Hematopoietic multipotent progenitor cell treated with erythropoietin and hydrocortisone succinate and interleukin-3 and kit ligand, for 6 days (in vitro differentiated cells): ENCODE results near the gene SERPING1.
"Not testable (repeated sequence)": the region's sequence is repeated elsewhere in the genome, so short reads cannot be mapped to it uniquely, and the experiment has no call there.

Experiments
- DNase-seq: peaks from one replicate; pipeline ENCODE4 v3.0.0-alpha.2; 2015

Gene SERPING1

DNA sequence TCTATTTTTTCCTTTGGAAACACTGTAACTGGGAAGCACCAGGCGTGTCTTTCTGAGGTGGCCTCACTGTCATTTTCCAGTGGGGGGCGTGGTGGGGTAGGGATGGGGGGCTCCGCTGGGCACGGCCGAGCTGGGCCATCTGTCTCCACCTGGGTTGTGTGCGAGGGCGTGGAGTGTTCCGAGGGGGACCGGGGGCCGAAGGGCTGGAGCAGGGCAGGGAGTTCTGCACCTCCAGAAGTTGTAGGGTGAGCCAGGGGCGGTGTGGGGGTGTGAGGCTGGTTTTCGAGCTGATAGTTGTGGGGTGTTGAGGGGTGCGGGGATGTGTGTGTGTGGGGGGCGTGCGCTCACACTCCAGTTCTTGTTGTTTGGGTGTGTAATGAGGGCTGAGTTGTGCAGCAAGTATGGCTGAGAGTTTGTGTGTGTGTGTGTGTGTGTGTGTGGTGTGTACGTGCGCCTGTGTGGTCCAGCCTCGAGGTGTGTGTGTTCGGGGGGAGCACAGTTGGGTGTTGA, 41.4 kb downstream of the SERPING1 start:
- peak; percentile 34 for DNase-seq

DNA sequence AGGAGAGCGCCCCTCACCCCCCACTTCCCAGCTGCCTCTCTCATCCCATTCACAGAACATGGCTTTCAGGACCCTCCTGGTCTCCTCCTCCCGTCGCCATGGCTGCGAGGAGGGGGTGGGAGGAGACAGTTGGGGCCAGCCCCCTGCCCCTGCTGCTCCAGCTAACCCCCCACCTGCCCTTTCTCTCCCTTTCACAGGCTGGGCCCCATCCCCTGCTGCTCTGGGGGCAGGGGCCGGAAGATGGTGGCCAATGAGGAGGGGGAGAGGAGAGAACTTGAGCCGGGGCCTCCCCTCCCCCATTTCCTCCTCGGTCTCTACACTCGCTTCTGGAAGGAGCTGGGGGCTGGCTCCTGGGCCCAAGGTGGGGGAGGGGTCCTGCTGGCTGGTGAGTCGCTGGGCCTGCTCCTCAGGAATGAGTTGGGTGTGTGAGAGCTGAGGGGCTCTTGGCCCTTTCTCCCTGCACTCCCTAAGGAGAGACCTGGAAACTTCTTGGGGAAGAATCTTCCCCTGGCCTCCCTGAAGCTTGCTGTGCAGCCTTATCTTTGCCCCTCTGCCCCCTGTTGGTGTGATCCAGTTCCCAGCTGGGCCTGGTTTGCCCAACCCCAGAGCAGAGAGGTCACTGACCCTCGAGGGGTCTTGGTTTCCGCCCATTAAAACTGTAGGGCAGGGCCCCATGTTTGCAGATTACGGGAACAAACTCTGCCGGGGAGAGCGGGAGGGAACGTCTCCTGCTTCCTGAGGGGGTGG, 42.0 kb downstream of the SERPING1 start:
- DNase-seq: peak; percentile 42

DNA sequence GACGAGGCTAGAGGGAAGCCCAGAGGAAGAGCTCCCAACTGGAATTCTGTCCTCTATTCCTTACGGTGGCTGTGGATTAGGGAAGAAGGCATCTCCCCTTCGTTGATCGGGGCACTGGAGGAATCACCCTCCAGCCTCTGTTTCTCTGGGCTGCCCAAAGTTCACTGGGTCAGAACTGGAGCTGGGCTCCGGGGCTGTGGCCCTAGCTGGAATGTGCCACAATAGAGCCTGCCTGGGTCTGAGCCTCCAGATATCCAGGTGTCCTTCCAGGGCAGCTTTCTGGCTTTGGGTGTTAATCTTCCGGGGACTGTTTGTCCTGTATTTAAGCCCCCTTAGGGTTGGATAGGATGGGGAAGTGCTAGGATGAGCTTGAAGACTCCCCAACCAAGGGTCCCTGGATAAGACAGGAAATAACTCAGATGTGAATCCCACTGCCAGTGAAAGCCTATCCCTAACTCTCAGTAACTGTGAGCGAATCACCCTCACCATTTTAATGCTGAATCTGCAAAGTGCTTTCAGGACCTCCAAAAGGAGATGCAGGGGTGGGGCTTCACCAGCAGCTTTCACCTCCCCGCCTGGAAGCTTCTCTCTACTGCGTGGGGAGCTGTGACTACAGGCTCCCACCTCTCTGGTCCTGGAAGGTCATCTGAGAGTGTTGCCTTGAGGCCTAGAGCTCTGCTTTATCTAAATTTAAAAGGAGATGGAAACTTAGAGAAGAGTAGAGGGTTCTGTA, 42.7 kb downstream of the SERPING1 start:
- DNase-seq: no peak

DNA sequence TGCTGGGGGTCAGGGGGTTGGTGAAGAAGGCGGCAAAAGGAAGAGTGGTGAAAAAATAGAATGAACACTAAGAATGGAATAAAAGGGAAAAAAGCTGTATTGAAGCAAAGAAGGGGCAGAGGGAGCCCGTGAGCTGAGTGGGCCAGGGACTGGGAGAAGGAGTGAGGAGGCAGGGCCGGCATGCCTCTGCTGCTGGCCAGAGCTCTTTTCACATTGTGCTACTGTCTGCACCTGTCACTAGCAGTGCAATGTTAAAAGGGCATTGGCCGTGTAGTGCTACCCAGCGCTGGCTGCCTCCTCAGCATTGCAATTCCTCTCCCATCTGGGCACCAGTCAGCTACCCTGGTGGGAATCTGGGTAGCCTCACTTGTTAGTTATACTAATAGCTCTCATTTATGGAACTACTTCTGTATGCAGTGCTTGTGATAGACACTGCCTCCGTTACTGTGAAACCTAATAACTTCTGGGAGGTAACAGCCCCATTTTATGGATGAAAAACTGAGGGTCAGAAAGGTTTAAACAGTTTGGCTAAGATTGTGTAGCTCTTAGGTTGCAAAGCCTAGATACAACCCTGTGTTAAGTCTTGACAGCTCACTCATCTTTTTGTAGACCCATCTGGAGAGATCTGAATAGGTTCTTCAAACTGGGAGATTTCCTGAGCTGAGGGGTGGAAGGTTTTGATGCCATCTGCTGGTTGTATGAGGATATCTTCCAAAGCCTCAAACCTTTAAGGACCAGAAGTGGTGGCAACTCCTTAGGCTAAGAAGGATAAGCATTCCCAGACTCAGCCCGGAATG, 43.7 kb downstream of the SERPING1 start:
- peak; percentile 88 for DNase-seq

DNA sequence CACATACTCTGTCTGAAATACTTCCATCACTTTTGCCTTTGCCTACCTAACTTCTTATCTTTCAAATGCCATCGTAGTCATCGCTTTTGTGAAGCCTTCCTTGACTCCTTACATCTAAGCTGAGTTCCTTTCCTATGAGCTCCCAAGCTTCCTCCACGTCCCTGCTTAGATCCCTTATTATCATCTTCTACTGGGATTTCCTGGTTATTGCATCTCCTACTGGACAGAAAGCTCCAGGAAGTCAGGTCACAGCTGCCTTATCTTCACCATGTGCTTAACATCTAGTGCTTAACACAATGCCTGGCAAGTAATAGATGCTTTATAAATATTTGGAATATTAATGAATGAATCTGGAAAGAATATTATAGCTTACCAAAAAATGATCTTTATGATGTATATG, 46.3 kb downstream of the SERPING1 start:
- no peak for DNase-seq

DNA sequence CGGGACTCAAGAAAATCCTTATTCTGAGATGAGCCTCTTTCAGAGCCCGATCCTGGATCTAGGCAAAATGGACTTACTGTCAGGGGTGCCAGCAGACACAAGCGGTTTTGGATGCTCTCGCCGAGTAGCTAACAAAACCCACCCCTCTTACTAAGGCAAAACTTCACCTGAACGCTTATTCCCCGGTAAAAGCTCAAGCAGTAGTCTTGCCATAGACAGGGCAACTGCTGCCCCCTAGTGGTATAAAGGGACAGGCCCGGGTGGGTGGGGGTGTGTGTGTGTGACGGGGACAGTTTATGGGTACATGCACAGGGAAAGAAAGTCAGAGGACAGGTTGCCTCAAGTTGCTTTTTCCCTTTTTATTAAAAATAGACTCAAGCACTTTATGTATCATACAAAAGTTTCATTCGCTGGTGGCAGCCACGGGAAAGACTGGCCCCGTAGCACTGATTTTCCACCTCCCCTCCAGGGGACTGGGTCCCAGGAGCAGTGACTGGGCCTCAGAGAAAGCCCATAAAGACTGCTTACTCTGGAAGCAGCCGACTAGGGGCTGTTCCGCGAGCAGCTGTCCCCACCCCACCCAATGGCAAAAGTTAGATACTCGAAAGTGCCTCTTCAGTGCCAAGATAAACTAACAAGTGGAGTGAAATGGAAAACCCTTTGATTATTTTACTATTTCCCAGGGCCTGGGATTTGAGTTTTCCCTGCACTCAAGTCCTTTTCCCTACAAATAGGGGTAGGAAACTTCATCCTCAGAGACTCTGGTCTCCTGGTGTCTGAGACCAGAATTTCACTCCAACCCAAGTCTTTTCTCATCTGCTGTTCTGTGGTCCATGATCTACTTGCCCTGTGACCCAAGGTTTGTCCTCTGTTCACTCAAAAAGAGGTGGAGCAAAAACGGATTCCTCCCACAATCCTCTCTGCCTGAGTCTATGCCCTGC, 47.5 kb downstream of the SERPING1 start:
- peak; percentile 94 for DNase-seq

DNA sequence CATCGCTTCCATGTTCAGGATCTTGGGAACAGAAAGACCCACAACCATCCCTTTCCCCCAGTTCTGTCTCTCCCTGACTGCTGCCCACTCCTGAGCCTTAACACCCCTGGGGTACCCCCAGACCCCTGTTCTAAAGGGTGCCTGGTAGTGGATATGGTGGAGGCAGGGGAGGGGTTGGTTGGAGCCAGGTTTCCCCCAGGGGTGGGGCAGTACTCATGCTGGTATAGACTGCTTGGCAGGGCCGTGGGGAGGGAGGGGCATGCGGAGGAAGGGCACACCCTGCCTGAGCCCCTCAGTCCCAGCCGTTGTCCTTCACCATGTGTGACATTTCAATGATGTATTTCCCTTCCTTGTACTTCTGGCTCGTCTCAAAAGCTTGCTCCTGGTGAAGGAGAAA, 48.2 kb downstream of the SERPING1 start:
- DNase-seq: peak; percentile 57

DNA sequence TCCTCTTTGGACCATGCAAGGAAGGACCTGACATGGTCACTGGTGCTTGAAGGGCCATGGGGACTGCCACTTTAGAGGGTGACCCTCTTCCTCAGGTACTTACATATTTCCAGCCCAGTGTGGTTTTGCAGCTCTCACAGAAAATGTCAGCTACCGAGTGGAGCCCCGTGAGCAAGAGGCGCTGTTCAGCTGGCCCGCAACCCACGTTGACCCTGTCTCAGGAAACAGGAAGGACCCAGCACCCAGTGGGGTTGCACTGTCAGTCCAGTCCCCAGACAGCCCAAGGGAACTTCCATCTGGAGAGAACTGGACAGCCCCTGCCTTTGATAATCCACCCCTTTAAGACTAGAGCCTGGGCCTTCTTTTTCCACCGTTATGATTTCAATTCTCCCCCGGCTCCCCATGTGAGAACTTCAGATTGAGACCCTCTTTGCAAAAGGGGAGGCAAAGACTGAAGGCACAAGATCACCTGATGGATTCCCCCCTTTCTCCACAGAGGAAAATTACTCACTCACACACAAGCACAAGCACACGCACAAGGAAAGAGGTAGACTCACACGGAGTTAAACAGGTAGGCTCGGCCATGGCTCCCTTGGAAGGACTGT, 48.8 kb downstream of the SERPING1 start:
- DNase-seq: peak; percentile 22

DNA sequence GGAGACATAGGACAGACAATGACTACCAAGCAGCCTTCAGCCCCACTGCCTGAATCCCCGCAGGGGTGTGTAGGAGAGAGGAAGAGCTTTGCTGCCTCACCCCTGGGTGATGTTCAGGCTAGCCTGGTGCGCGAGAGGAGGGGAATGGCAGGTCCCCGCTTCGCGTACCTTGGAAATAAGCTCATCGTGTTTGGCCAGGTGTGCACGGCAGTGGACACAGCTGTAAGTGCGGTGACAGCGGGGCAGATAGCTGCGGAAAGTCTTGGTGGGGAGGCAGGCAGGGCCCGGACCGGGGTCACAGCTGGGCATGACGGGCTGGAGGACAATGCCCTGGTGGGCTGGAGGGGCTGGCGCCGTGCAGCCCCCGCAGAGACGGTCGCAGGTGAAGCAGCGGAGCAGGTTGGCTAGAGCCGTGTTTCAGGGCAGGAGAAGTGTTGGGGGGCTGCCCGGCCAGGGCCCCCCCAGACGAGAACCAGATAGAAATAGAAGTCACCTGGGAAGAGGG, 49.4 kb downstream of the SERPING1 start:
- peak; percentile 56 for DNase-seq

DNA sequence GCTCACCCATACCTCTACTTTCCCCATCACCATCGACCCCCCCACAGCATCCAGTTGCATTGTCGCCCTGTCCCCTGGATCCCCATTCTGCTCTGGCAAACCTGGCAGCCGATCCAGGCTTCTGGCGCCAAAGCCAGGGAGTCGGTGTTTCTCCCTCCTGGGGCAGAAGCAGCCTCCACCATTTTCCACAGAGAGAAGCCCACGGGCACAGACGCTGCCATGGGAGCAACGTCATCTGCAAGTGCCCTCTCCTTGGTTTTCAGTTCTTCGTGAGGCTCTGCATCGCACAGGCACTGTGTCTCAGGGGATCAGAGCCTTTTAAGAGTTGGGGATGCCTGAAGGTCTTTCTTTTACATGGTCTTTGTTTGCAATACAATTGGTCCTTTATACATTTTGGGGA, 49.9 kb downstream of the SERPING1 start:
- DNase-seq: peak; percentile 30

DNA sequence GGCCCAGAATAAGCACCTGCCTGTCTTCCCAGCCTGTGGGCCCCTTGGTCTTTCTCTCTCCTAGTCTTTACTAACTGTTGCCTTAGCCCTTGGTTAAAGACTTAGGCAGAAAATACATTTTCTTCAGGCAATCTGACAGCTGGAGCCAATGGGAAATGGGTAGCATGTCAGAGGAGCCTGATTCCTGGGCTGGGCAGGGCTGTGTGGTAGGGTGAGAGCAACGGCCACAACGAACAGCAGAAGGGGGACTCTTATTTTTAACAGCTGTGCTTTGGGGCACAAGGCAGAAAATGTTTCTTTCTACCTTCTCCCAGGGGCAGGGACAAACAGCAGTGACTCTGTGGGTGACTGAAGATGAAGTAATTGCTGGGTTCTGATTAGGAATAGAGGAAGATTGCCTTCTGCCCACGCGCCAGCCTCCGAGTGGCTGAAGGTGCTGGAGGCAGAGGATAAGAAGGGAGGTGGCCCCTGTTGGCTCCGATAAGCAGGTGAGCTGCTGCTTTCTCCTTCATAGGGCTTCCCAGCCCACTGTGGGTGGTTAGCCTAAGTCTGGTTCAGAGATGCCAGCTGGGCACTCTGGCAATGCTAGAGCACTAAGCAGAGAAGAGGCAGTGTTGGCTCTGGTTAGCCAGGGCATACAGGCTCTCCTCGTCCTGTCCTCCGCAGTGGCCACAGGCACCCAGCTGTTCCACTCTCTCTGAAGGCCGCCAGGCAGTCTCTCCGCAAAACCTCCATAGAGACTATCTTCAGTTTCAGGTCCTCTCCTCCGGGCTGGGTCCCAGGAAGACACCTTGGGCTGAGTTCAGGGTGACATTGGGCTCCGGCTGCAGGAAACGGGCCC, 50.7 kb downstream of the SERPING1 start:
- peak; percentile 98 for DNase-seq

DNA sequence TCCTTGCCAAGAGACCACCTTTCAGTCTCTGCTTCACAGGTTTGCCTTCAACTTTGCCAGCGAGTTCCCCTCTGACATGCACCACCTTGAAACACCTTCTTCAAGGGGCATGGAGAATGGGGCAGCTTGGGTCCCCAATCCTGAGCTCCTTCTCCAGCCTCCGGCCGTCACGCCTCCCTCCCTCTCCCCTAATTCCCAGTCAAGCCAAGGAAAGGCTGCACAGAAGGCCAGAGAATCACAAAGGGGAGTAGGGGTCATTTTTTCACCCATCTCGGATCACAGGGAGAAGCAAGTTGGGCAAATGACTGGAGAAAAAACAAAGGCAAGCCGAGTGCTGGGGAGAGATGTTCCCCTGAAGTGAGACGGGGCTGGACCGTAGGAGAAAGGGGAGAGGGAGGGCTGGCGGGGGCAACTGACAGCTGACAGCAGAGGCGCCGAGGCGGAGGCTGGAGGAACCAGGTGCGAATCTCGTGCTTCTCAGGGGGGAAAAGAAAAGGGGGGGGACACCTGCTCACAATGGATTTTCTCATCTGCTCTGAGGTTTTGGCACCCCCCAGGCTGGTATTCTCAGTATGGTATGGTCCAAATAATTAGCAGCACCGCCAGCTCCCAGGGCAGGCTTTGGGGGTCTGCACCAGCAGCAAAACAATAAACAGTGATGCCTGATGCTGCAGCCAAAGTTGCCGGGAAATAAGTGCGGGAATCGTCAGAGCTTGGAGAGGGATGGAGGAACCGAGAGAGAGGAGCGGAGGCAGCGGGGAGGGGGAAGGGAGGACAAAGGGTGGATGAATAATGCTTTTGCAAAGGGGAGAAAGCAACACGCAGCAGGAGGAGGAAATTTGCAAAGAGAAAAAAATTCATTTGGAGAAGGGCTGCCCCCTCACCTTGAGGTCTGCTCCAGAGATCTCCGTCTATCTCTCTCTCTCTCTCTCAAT, 51.6 kb downstream of the SERPING1 start:
- DNase-seq: peak; percentile 47

DNA sequence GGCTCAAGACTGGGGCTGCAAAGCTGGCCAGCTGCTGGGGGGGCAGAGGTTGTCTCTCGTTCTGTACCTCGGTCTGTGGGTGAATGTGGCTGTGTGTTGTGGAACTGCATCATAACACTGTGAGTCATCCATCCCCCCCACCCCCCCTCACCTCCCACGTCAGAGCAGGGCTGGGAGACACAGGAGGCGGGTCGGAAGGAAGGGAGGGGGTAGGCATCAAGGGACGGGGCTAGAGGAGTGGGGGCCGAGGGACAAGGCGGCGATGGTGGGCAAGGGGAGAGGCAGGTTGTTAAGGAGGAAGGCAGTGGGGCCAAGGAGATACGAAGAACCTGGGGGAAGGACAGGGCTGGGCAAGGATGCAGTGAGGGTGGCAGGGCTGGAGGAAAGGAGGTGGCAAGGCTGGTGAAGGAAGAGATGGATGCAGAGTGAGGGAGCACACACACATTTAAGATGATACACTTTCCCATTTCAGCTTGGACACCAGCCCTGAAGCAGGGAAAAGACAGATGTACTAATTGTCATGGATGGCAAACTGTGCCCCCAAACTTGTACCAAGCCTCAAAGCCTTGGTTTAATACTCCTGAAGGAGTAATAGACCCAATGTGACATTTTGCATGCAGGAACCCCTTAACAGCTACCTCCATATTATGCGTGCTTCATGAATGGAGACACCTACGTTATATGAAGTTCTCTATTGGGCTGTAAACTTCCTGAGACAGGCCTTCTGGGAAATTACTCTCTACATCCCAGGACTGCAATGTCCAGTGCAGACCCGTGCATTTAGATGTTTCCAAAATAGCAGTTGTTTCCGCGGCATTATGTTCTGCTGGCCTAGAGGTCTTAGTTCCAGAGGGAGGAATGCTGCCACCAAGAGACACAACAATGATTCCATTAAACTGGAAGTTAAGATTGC, 52.6 kb downstream of the SERPING1 start, which contains the start of gene YPEL4:
YPEL4 (minus strand) TSS at position 87 of the 913 bp plus-strand sequence. CDS start 2,805 bp downstream, outside the sequence.
- peak; percentile 84 for DNase-seq

DNA sequence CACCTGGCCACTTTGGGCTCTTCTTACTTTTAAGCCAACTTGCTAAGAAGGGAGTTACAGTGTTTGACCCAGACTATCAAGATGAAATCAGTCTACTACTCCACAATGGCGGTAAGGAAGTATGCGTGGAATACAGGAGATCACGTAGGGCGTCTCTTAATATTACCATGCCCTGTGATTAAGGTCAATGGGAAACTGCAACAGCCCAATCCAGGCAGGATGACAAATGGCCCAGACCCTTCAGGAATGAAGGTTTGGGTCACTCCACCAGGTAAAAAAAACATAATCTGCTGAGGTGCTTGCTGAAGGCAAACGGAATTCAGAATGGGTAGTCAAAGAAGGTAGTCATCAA, 53.2 kb downstream of the SERPING1 start:
- no peak for DNase-seq

DNA sequence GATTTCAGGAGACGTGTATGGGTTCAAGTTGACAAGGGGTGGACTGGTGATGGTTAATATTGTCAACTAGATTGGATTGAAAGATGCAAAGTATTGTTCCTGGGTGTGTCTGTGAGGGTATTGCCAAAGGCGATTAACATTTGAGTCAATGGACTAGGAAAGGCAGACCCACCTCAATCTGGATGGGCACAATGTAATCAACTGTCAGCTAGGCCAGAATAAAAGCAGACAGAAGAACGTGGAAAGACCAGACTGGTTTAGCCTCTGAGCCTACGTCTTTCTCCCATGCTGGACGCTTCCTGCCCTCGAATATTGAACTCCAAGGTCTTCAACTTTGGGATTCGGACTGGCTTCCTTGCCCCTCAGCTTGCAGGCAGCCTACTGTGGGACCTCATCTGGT, 53.9 kb downstream of the SERPING1 start:
- no peak for DNase-seq

DNA sequence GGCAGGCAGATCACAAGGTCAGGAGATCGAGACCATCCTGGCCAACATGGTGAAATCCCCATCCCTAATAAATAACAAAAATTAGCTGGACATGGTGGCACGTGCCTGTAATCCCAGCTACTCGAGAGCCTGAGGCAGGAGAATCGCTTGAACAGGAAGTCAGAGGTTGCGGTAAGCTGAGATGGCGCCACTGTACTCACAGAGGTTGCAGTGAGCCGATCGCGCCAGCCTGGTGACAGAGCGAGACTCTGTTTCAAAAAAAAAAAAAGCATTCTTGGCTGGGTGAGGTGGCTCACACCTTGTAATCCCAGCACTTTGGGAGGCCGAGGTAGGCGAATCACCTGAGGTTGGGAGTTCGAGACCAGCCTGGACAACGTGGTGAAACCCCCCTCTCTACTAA, 54.7 kb downstream of the SERPING1 start:
- DNase-seq: not testable (repeated sequence)

DNA sequence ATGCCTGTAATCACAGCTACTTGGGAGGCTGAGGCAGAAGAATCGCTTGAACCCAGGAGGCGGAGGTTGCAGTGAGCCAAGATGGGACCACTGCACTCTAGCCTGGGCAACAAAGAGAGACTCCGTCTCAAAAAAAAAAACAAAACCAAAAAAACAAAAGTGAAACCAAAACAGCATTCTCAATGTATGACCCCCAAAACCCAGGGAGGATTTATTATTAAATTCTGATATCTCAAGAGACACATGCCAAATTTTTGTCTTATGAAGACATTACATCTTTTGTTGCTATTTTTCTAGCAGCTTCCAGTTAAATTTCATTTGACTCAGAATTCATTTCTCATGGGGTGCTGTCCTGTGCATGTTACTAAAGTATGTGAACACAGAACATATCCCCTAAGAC, 55.2 kb downstream of the SERPING1 start:
- no peak for DNase-seq

DNA sequence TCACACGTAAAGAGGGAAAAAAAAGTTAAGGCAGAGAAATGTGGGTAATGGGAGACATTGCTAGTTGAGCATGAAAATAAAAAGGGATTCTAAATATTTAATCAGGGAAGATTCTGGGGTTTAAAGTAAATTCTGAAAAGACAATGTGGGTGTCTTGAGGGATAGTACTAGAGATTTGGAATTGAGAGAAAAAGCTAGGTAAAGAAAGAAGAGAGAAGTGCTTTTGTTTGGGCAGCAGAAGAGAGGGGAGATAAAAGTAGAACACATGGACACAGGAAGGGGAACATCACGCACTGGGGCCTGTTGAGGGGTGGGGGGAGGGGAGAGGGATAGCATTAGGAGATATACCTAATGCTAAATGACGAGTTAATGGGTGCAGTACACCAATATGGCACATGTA, 55.7 kb downstream of the SERPING1 start:
- DNase-seq: no peak
